Measurements from ENCODE around the gene RPS6KC1. TPM values are rescaled to one million over a fixed set of nuclear protein-coding genes. Genes with fewer than 3 reads are reported as not detected.

Gene RPS6KC1
- total and polyA plus RNA-seq, 9 donors = 13.1 to 25.1 (median 18.4) TPM

GRCh38 chr1:213247038-213247437 is 196.0 kb downstream of the RPS6KC1 start:
- Histone ChIP-seq H3K27me3 (ENCODE audit: control insufficient read depth, insufficient read depth, low read length) (no peaks in the 10 kb centered on the region), H3K27ac (ENCODE audit: low read length) (no peak overlapping the region), H3K9me3 (replicated peaks; ENCODE audit: control insufficient read depth, low read depth, low read length) (no peaks in the 10 kb centered on the region), H3K4me1 (ENCODE audit: control insufficient read depth, insufficient read depth, low read length) (peaks cover 2% of the 10 kb centered on the region), H3K36me3 (ENCODE audit: control insufficient read depth, insufficient read depth, low read length) (no peaks in the 10 kb centered on the region), H3K4me3 (ENCODE audit: low read length) (no peak overlapping the region)
- WGBS (ENCODE audit: insufficient coverage) = no CpG with 5 or more reads among the region's 2 CpGs
- peak; percentile 30 for DNase-seq

- Histone ChIP-seq H3K27ac (ENCODE audit: low read length) (no peak overlapping the region), H3K9me3 (replicated peaks; ENCODE audit: control insufficient read depth, low read depth, low read length) (no peaks in the 10 kb centered on the region), H3K36me3 (ENCODE audit: control insufficient read depth, insufficient read depth, low read length) (no peaks in the 10 kb centered on the region), H3K27me3 (ENCODE audit: control insufficient read depth, insufficient read depth, low read length) (no peaks in the 10 kb centered on the region), H3K4me1 (ENCODE audit: control insufficient read depth, insufficient read depth, low read length) (peaks cover 2% of the 10 kb centered on the region), H3K4me3 (ENCODE audit: low read length) (no peak overlapping the region)
- no CpG with 5 or more reads among the region's 6 CpGs for WGBS (ENCODE audit: insufficient coverage)
- no peak for DNase-seq
Observed at GRCh38 chr1:213249395-213249794, 198.4 kb downstream of the RPS6KC1 start.

- H3K9me3 ChIP-seq (replicated peaks; ENCODE audit: control insufficient read depth, low read depth, low read length) = no peaks in the 10 kb centered on the region
- H3K36me3 ChIP-seq (ENCODE audit: control insufficient read depth, insufficient read depth, low read length) = no peaks in the 10 kb centered on the region
- no peak overlapping the region for H3K27ac ChIP-seq (ENCODE audit: low read length)
- 100% methylated on average over 1 of the region's 6 CpGs for WGBS (ENCODE audit: insufficient coverage)
- no peak for DNase-seq
- no peaks in the 10 kb centered on the region for H3K27me3 ChIP-seq (ENCODE audit: control insufficient read depth, insufficient read depth, low read length)
- H3K4me3 ChIP-seq (ENCODE audit: low read length) = no peak overlapping the region
- peaks cover 2% of the 10 kb centered on the region for H3K4me1 ChIP-seq (ENCODE audit: control insufficient read depth, insufficient read depth, low read length)
Observed at GRCh38 chr1:213250041-213250440, 199.0 kb downstream of the RPS6KC1 start.

GRCh38 chr1:213250446-213250845 is 199.4 kb downstream of the RPS6KC1 start:
- H3K4me3 ChIP-seq (ENCODE audit: low read length) = no peak overlapping the region
- no peak for DNase-seq
- H3K9me3 ChIP-seq (replicated peaks; ENCODE audit: control insufficient read depth, low read depth, low read length) = no peaks in the 10 kb centered on the region
- peaks cover 2% of the 10 kb centered on the region for H3K4me1 ChIP-seq (ENCODE audit: control insufficient read depth, insufficient read depth, low read length)
- no CpG with 5 or more reads among the region's 3 CpGs for WGBS (ENCODE audit: insufficient coverage)
- no peak overlapping the region for H3K27ac ChIP-seq (ENCODE audit: low read length)
- H3K27me3 ChIP-seq (ENCODE audit: control insufficient read depth, insufficient read depth, low read length) = no peaks in the 10 kb centered on the region
- H3K36me3 ChIP-seq (ENCODE audit: control insufficient read depth, insufficient read depth, low read length) = no peaks in the 10 kb centered on the region

GRCh38 chr1:213251972-213252371 is 200.9 kb downstream of the RPS6KC1 start:
- Histone ChIP-seq H3K36me3 (ENCODE audit: control insufficient read depth, insufficient read depth, low read length) (no peaks in the 10 kb centered on the region), H3K4me3 (ENCODE audit: low read length) (no peak overlapping the region), H3K27me3 (ENCODE audit: control insufficient read depth, insufficient read depth, low read length) (no peaks in the 10 kb centered on the region), H3K9me3 (replicated peaks; ENCODE audit: control insufficient read depth, low read depth, low read length) (no peaks in the 10 kb centered on the region), H3K4me1 (ENCODE audit: control insufficient read depth, insufficient read depth, low read length) (peaks cover 1% of the 10 kb centered on the region), H3K27ac (ENCODE audit: low read length) (no peak overlapping the region)
- WGBS (ENCODE audit: insufficient coverage) = no CpG with 5 or more reads among the region's 2 CpGs
- DNase-seq = no peak

GRCh38 chr1:213256438-213257087 is 205.5 kb downstream of the RPS6KC1 start:
- no peaks in the 10 kb centered on the region for H3K9me3 ChIP-seq (replicated peaks; ENCODE audit: control insufficient read depth, low read depth, low read length)
- DNase-seq = no peak
- H3K4me3 ChIP-seq (ENCODE audit: low read length) = no peak overlapping the region
- H3K27ac ChIP-seq (ENCODE audit: low read length) = no peak overlapping the region
- no peaks in the 10 kb centered on the region for H3K4me1 ChIP-seq (ENCODE audit: control insufficient read depth, insufficient read depth, low read length)
- H3K36me3 ChIP-seq (ENCODE audit: control insufficient read depth, insufficient read depth, low read length) = no peaks in the 10 kb centered on the region
- H3K27me3 ChIP-seq (ENCODE audit: control insufficient read depth, insufficient read depth, low read length) = no peaks in the 10 kb centered on the region
- 60% methylated on average over 1 of the region's 3 CpGs for WGBS (ENCODE audit: insufficient coverage)

- no peak for DNase-seq
- H3K4me1 ChIP-seq (ENCODE audit: control insufficient read depth, insufficient read depth, low read length) = no peaks in the 10 kb centered on the region
- H3K9me3 ChIP-seq (replicated peaks; ENCODE audit: control insufficient read depth, low read depth, low read length) = no peaks in the 10 kb centered on the region
- no peaks in the 10 kb centered on the region for H3K27me3 ChIP-seq (ENCODE audit: control insufficient read depth, insufficient read depth, low read length)
- H3K36me3 ChIP-seq (ENCODE audit: control insufficient read depth, insufficient read depth, low read length) = peaks cover 6% of the 10 kb centered on the region
- WGBS (ENCODE audit: insufficient coverage) = no CpG with 5 or more reads among the region's 5 CpGs
- H3K4me3 ChIP-seq (ENCODE audit: low read length) = no peak overlapping the region
- H3K27ac ChIP-seq (ENCODE audit: low read length) = no peak overlapping the region
Observed at GRCh38 chr1:213260311-213261075, 209.5 kb downstream of the RPS6KC1 start.

GRCh38 chr1:213264531-213264930 is 213.5 kb downstream of the RPS6KC1 start:
- H3K9me3 ChIP-seq (replicated peaks; ENCODE audit: control insufficient read depth, low read depth, low read length) = peaks cover 4% of the 10 kb centered on the region
- WGBS (ENCODE audit: insufficient coverage) = no CpG with 5 or more reads among the region's 1 CpG
- H3K27ac ChIP-seq (ENCODE audit: low read length) = no peak overlapping the region

GRCh38 chr1:213266983-213267772 is 216.1 kb downstream of the RPS6KC1 start:
- Histone ChIP-seq H3K4me3 (ENCODE audit: low read length) (no peak overlapping the region), H3K27ac (ENCODE audit: low read length) (no peak overlapping the region), H3K4me1 (ENCODE audit: control insufficient read depth, insufficient read depth, low read length) (no peaks in the 10 kb centered on the region), H3K36me3 (ENCODE audit: control insufficient read depth, insufficient read depth, low read length) (peaks cover 8% of the 10 kb centered on the region), H3K9me3 (replicated peaks; ENCODE audit: control insufficient read depth, low read depth, low read length) (peaks cover 4% of the 10 kb centered on the region), H3K27me3 (ENCODE audit: control insufficient read depth, insufficient read depth, low read length) (no peaks in the 10 kb centered on the region)
- 100% methylated on average over 1 of the region's 2 CpGs for WGBS (ENCODE audit: insufficient coverage)
- DNase-seq = no peak

More at GRCh38 chr1:213264531-213264930, 213.5 kb downstream of the RPS6KC1 start:
- H3K4me1 ChIP-seq (ENCODE audit: control insufficient read depth, insufficient read depth, low read length) = no peaks in the 10 kb centered on the region
- peaks cover 8% of the 10 kb centered on the region for H3K36me3 ChIP-seq (ENCODE audit: control insufficient read depth, insufficient read depth, low read length)
- H3K4me3 ChIP-seq (ENCODE audit: low read length) = no peak overlapping the region
- H3K27me3 ChIP-seq (ENCODE audit: control insufficient read depth, insufficient read depth, low read length) = no peaks in the 10 kb centered on the region
- no peak for DNase-seq

GRCh38 chr1:213268221-213268620 is 217.2 kb downstream of the RPS6KC1 start:
- Histone ChIP-seq H3K27ac (ENCODE audit: low read length) (no peak overlapping the region), H3K4me1 (ENCODE audit: control insufficient read depth, insufficient read depth, low read length) (no peaks in the 10 kb centered on the region), H3K9me3 (replicated peaks; ENCODE audit: control insufficient read depth, low read depth, low read length) (peaks cover 4% of the 10 kb centered on the region), H3K4me3 (ENCODE audit: low read length) (no peak overlapping the region), H3K36me3 (ENCODE audit: control insufficient read depth, insufficient read depth, low read length) (peaks cover 3% of the 10 kb centered on the region), H3K27me3 (ENCODE audit: control insufficient read depth, insufficient read depth, low read length) (no peaks in the 10 kb centered on the region)
- DNase-seq = no peak

Data from muscle of leg (tissue), 11 donors.